Liver (tissue), 9 donors: ENCODE measurements around the gene PAIP1. TPM values are rescaled to one million over a fixed set of nuclear protein-coding genes. Genes with fewer than 3 reads are reported as not detected.

Source experiments
- DNase-seq: peaks from one replicate; pipeline ENCODE4 v3.0.0-alpha.2; 2017; ENCODE audit warnings: low spot score
- H3K27ac ChIP-seq, 2 donors: one replicate each; pipeline ENCODE4 v1.7.0; 2013; ENCODE audit warnings: inconsistent platforms in 2 of 2, low read length in 2 of 2, control low read depth in 1 of 2, low read depth in 1 of 2, mild to moderate bottlenecking in 1 of 2
- H3K27me3 ChIP-seq, 4 donors: one replicate each; pipeline versions ENCODE4 v1.6.1 to v1.7.0; 2013; ENCODE audit warnings: low read length in 3 of 4, inconsistent platforms in 1 of 4, mild to moderate bottlenecking in 1 of 4, moderate library complexity in 1 of 4; ENCODE audit not compliant: control insufficient read depth in 4 of 4, insufficient read depth in 4 of 4
- H3K36me3 ChIP-seq, 4 donors: one replicate each; pipeline versions ENCODE4 v1.6.1 to v1.7.0; 2013; ENCODE audit warnings: low read length in 3 of 4, mild to moderate bottlenecking in 3 of 4, low read depth in 1 of 4, moderate library complexity in 1 of 4; ENCODE audit not compliant: control insufficient read depth in 4 of 4, insufficient read depth in 3 of 4
- H3K4me1 ChIP-seq, 4 donors: one replicate each; pipeline versions ENCODE4 v1.6.1 to v1.7.0; 2013; ENCODE audit warnings: low read length in 3 of 4, mild to moderate bottlenecking in 3 of 4, moderate library complexity in 1 of 4; ENCODE audit not compliant: control insufficient read depth in 4 of 4, insufficient read depth in 4 of 4
- H3K4me3 ChIP-seq, 3 donors: one replicate each; pipeline versions ENCODE4 v1.6.1 to v1.7.0; 2013; ENCODE audit warnings: low read length in 3 of 3, control low read depth in 1 of 3, low read depth in 1 of 3, mild to moderate bottlenecking in 1 of 3
- H3K9ac ChIP-seq, 2 donors: one replicate each; pipeline ENCODE4 v1.7.0; 2013; ENCODE audit warnings: low read length in 2 of 2, mild to moderate bottlenecking in 2 of 2, moderate library complexity in 2 of 2, control low read depth in 1 of 2, low read depth in 1 of 2
- H3K9me3 ChIP-seq, 4 donors: one replicate each; pipeline versions ENCODE4 v1.6.1 to v1.7.0; 2013; ENCODE audit warnings: low read length in 3 of 4; ENCODE audit not compliant: control insufficient read depth in 4 of 4
- CTCF ChIP-seq: fragments of 150-350 bp; IDR thresholded peaks from 2 replicates; pipeline ENCODE4 v1.5.1; 2017; ENCODE audit warnings: improper control_type of control experiment, low read depth, low read length; ENCODE audit not compliant: missing input control
- EGR1 ChIP-seq, 2 donors: IDR thresholded peaks; 2 replicates each; pipeline ENCODE4 v1.6.1; 2016 to 2018; ENCODE audit warnings: antibody characterized with exemption in 2 of 2, low read depth in 2 of 2
- FOXA1 ChIP-seq: IDR thresholded peaks from 2 replicates; pipeline ENCODE4 v1.6.1; 2016; ENCODE audit warnings: antibody characterized with exemption
- FOXA2 ChIP-seq: IDR thresholded peaks from 2 replicates; pipeline ENCODE4 v1.6.1; 2016; ENCODE audit warnings: antibody characterized with exemption
- GABPA ChIP-seq, 2 donors: IDR thresholded peaks in 1 of 2; conservative IDR thresholded peaks in 1 of 2; 2 replicates each; pipeline ENCODE4 v1.6.1; 2016; ENCODE audit warnings: antibody characterized with exemption in 2 of 2, mild to moderate bottlenecking in 1 of 2, moderate library complexity in 1 of 2
- HNF4A ChIP-seq, 2 donors: conservative IDR thresholded peaks; 2 replicates each; pipeline ENCODE4 v1.6.1; 2016; ENCODE audit warnings: antibody characterized with exemption in 2 of 2, mild to moderate bottlenecking in 2 of 2
- HNF4G ChIP-seq: IDR thresholded peaks from 2 replicates; pipeline ENCODE4 v1.6.1; 2016; ENCODE audit warnings: antibody characterized with exemption
- JUND ChIP-seq, 2 donors: IDR thresholded peaks; 2 replicates each; pipeline ENCODE4 v1.6.1; 2016; ENCODE audit warnings: antibody characterized with exemption in 2 of 2
- NR2F2 ChIP-seq: IDR thresholded peaks from 2 replicates; pipeline ENCODE4 v1.6.1; 2016; ENCODE audit warnings: antibody characterized with exemption
- RAD21 ChIP-seq, 2 donors: IDR thresholded peaks; 2 replicates each; pipeline ENCODE4 v1.6.1; 2016; ENCODE audit warnings: antibody characterized with exemption in 2 of 2, mild to moderate bottlenecking in 2 of 2
- REST ChIP-seq: IDR thresholded peaks from 2 replicates; pipeline ENCODE4 v1.6.1; 2016; ENCODE audit warnings: antibody characterized with exemption, mild to moderate bottlenecking
- RXRA ChIP-seq, 2 donors: IDR thresholded peaks; 2 replicates each; pipeline ENCODE4 v1.6.1; 2017 to 2018; ENCODE audit warnings: antibody characterized with exemption in 2 of 2, mild to moderate bottlenecking in 1 of 2
- SP1 ChIP-seq: IDR thresholded peaks from 2 replicates; pipeline ENCODE4 v1.6.1; 2018; ENCODE audit warnings: antibody characterized with exemption, mild to moderate bottlenecking
- TAF1 ChIP-seq: conservative IDR thresholded peaks from 2 replicates; pipeline ENCODE4 v1.6.1; 2016; ENCODE audit warnings: antibody characterized with exemption, mild to moderate bottlenecking
- YY1 ChIP-seq: IDR thresholded peaks from 2 replicates; pipeline ENCODE4 v1.6.1; 2016; ENCODE audit warnings: antibody characterized with exemption, mild to moderate bottlenecking
- WGBS: extraction: QIAGEN DNeasy Blood & Tissue Kit; methylation state at CpG from one replicate; pipeline ENCODE4 v1.1.7; 2013; 5-methylcytosine and 5-hydroxymethylcytosine counted together
- polyA plus RNA-seq, 2 donors: library from polyadenylated mRNA; stranded (reverse) in 1 of 2; unstranded in 1 of 2; fragments of 200-250 nt in 1 of 2; fragments of >200 nt in 1 of 2; fragmentation: Nextera tagmentation in 1 of 2; extraction: Ambion mirVana in 1 of 2; gene quantifications; one replicate each; pipeline versions ENCODE4 v1.2.1 to v1.2.3, GENCODE V29; 2013 to 2015
- total RNA-seq, 2 donors: library from RNA; depleted of rRNA; stranded (reverse); fragments of >200 nt; gene quantifications; one replicate each; pipeline ENCODE4 v1.2.3, GENCODE V29; 2014
- TF ChIP-seq, protein P1 (sequence below): IDR thresholded peaks from 2 replicates; pipeline ENCODE4 v1.6.1; 2016; ENCODE audit warnings: antibody characterized with exemption
- TF ChIP-seq, protein P2 (sequence below): IDR thresholded peaks from 2 replicates; pipeline ENCODE4 v1.6.1; 2016; ENCODE audit warnings: antibody characterized with exemption
- donor health status: healthy.
- donor health status: healthy.
- donor health status: healthy.
- donor health status: healthy.
- donor health status: healthy.

PAIP1 gene
- total and polyA plus RNA-seq, 4 donors, result 27.0 to 50.8 (median 44.2) TPM

GRCh38 chr5:43553381-43553780 is 3.5 kb downstream of the PAIP1 start:
- no peaks in the 10 kb centered on the region for H3K27me3 ChIP-seq
- DNase-seq, result no peak
- WGBS, result 82% methylated on average over 2 of the region's 2 CpGs
- peaks cover 5 to 19% (median 17%) of the 10 kb centered on the region in 4 donors for H3K4me1 ChIP-seq
- no peak overlapping the region for H3K9ac ChIP-seq
- TF ChIP-seq, protein P1, sequence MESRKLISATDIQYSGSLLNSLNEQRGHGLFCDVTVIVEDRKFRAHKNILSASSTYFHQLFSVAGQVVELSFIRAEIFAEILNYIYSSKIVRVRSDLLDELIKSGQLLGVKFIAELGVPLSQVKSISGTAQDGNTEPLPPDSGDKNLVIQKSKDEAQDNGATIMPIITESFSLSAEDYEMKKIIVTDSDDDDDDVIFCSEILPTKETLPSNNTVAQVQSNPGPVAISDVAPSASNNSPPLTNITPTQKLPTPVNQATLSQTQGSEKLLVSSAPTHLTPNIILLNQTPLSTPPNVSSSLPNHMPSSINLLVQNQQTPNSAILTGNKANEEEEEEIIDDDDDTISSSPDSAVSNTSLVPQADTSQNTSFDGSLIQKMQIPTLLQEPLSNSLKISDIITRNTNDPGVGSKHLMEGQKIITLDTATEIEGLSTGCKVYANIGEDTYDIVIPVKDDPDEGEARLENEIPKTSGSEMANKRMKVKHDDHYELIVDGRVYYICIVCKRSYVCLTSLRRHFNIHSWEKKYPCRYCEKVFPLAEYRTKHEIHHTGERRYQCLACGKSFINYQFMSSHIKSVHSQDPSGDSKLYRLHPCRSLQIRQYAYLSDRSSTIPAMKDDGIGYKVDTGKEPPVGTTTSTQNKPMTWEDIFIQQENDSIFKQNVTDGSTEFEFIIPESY, result no peak
- TF ChIP-seq YY1 (no peak), JUND (IDR thresholded peaks at IDR 0.05) (no peak), NR2F2 (no peak), RAD21 (IDR thresholded peaks at IDR 0.05) (no peak), TAF1 (no peak), HNF4A (conservative IDR thresholded peaks at IDR 0.05) (no peak), FOXA1 (no peak), CTCF (no peak), SP1 (no peak), RXRA (IDR thresholded peaks at IDR 0.05) (no peak), GABPA (IDR thresholded peaks at IDR 0.05 in 1 of 2, conservative IDR thresholded peaks at IDR 0.05 in 1 of 2) (no peak), EGR1 (IDR thresholded peaks at IDR 0.05; ENCODE audit: low read depth in 2 of 2) (no peak), REST (no peak)
- no peak overlapping the region for H3K27ac ChIP-seq
- no peak overlapping the region for H3K4me3 ChIP-seq
- peaks cover 0 to 12% (median 7%) of the 10 kb centered on the region in 4 donors for H3K36me3 ChIP-seq
- H3K9me3 ChIP-seq, result no peaks in the 10 kb centered on the region

DNA sequence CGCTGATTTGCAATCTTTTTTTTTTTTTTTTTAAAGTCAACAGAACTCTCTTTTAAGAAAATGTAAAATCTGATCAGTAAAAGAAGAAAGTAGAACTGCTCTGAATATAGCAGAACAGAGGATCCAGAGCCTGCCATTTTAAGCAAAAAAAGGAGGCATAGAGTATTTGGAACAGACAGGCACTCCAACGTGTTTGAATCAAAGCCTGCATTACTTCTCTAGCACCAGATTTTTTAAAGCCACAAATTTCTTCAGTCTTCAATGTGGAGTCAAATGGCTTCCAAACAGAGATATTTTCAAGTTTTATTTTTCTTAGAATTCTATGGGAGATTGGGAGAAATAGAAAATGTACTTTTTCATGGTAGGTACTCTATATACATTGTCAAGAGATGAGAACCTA is 5.1 kb downstream of the PAIP1 start:
- Histone ChIP-seq H3K9me3 (no peaks in the 10 kb centered on the region), H3K4me3 (no peak overlapping the region), H3K9ac (no peak overlapping the region), H3K27ac (no peak overlapping the region), H3K4me1 (peaks cover 5 to 19% (median 15%) of the 10 kb centered on the region in 4 donors), H3K36me3 (peaks cover 2 to 21% (median 15%) of the 10 kb centered on the region in 4 donors), H3K27me3 (no peaks in the 10 kb centered on the region)
- 77% methylated on average over 2 of the region's 2 CpGs for WGBS
- no peak for DNase-seq
- TF ChIP-seq FOXA2 (no peak), YY1 (no peak), HNF4G (no peak), REST (no peak), RAD21 (IDR thresholded peaks at IDR 0.05) (no peak), HNF4A (conservative IDR thresholded peaks at IDR 0.05) (no peak), RXRA (IDR thresholded peaks at IDR 0.05) (no peak), JUND (IDR thresholded peaks at IDR 0.05) (no peak), NR2F2 (no peak), TAF1 (no peak), SP1 (no peak), FOXA1 (no peak), EGR1 (IDR thresholded peaks at IDR 0.05; ENCODE audit: low read depth in 2 of 2) (no peak), GABPA (IDR thresholded peaks at IDR 0.05 in 1 of 2, conservative IDR thresholded peaks at IDR 0.05 in 1 of 2) (no peak)
- TF ChIP-seq, protein P1, result no peak
- TF ChIP-seq, protein P2, sequence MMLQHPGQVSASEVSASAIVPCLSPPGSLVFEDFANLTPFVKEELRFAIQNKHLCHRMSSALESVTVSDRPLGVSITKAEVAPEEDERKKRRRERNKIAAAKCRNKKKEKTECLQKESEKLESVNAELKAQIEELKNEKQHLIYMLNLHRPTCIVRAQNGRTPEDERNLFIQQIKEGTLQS, result no peak
